GM19328 (cell line): ENCODE data around the gene MRPS14.
"Not testable (repeated sequence)": the region's sequence is repeated elsewhere in the genome, so short reads cannot be mapped to it uniquely, and the experiment has no call there.

Source experiments
- ATAC-seq: cut with Tn5 transposase; IDR thresholded peaks from one replicate; pipeline ENCODE4 v1.9.1; 2021; ENCODE audit warnings: mild to moderate bottlenecking, moderate library complexity; ENCODE audit not compliant: unreplicated experiment

MRPS14 gene

GRCh38 chr1:175024773-175025172, 1.5 kb upstream of the MRPS14 start:
- ATAC-seq = no peak

- ATAC-seq = not testable (repeated sequence)
Measured at GRCh38 chr1:175023922-175024242, 657 bp upstream of the MRPS14 start.

GRCh38 chr1:175019524-175019923, 3.7 kb downstream of the MRPS14 start:
- no peak for ATAC-seq

GRCh38 chr1:175015243-175015642, 8.0 kb downstream of the MRPS14 start:
- no peak for ATAC-seq

- no peak for ATAC-seq
Measured at GRCh38 chr1:175013445-175013844, 9.8 kb downstream of the MRPS14 start.

- ATAC-seq = no peak
Measured at GRCh38 chr1:175009532-175009931, 13.7 kb downstream of the MRPS14 start.

- no peak for ATAC-seq
Measured at GRCh38 chr1:175005085-175005783, 18.0 kb downstream of the MRPS14 start.

GRCh38 chr1:175003521-175003920, 19.7 kb downstream of the MRPS14 start:
- ATAC-seq = no peak

- ATAC-seq = no peak
Measured at GRCh38 chr1:175002910-175003517, 20.2 kb downstream of the MRPS14 start.

- no peak for ATAC-seq
Measured at GRCh38 chr1:175000697-175001187, 22.5 kb downstream of the MRPS14 start.

- peak; percentile 7 for ATAC-seq
Measured at GRCh38 chr1:174999936-175000696, 23.1 kb downstream of the MRPS14 start, which contains the start of gene CACYBP. TSS of gene CACYBP (plus strand) at chr1:174999947. CDS start at chr1:175000181, 234 bp downstream.

GRCh38 chr1:174999216-174999935, 23.8 kb downstream of the MRPS14 start:
- peak; percentile 78 for ATAC-seq

- ATAC-seq = peak; percentile 1
Measured at GRCh38 chr1:174998569-174999215, 24.5 kb downstream of the MRPS14 start.

GRCh38 chr1:174997041-174997440, 26.2 kb downstream of the MRPS14 start:
- ATAC-seq = no peak

- ATAC-seq = no peak
Measured at GRCh38 chr1:174996476-174996875, 26.7 kb downstream of the MRPS14 start.

GRCh38 chr1:174995916-174996315, 27.3 kb downstream of the MRPS14 start:
- ATAC-seq = no peak

- no peak for ATAC-seq
Measured at GRCh38 chr1:174995121-174995520, 28.1 kb downstream of the MRPS14 start.

- no peak for ATAC-seq
Measured at GRCh38 chr1:174991473-174991872, 31.8 kb downstream of the MRPS14 start.

- ATAC-seq = no peak
Measured at GRCh38 chr1:174990382-174990999, 32.7 kb downstream of the MRPS14 start.

GRCh38 chr1:174989536-174990220, 33.5 kb downstream of the MRPS14 start:
- no peak for ATAC-seq
